NCI-H524 treated with DMSO at 0.1 percent for 48 hours (cell line): ENCODE measurements around the gene EEF1A1.
"Not testable (repeated sequence)": the region's sequence is repeated elsewhere in the genome, so short reads cannot be mapped to it uniquely, and the experiment has no call there.

Experiments used
- DNase-seq: peaks from one replicate; lab custom pipeline; 2025; lab: John Stamatoyannopoulos, UW

EEF1A1 gene

DNA sequence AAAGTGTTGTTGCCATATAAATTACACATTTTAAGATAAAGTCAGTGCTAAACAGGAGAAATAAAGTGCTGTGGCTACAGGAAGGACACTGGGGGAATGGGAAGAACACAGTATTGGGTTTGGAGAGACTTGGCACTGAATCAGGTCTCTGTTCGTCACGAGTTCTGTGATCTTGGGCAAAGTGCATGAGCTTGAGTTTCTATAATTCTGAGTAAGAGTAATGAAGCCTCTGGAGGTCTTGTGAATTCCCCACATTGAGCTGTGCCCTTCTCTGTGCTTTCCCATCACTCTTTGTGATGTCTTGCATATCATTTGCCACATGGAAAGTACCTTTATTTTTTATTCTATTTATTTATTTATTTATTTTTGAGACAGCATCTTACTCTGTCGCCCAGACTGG is 16.8 kb upstream of the EEF1A1 start:
- DNase-seq: no peak

DNA sequence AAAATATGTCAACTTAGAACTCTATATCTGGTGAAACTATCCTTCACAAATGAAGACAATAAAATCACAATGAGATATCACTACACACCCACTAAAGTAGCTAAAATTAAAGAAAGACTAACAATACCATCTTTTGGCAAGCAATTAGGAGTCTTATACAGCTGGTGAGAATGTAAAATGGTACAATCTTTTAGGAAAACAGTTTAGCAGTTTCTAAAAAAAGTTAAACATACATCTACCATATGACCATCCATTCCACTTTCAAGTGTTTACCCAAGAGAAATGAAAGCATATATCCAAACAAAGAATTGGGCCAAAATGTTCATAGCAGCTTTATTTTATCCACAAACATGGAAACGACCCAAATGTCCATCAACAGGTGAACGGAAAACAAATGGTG is 13.8 kb upstream of the EEF1A1 start:
- DNase-seq: no peak

DNA sequence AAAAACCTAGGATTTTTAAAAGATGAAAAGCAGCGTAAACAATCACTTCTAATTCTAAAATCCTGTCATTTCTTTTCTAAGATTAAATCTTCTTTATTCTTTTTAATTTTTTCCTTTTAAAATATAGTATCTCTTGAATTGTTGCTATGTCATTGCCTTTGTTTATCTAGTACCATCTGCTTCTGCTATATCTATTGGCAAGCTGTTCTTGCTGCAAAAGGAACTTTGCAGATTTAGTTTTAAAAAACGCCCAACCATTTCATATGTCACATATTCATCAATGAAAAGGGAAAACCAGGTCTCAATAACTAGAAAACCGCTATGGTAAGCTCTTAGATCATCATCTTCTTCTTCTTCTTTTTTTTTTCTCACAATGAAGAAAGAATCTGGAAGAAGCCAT is 11.5 kb upstream of the EEF1A1 start:
- no peak for DNase-seq

DNA sequence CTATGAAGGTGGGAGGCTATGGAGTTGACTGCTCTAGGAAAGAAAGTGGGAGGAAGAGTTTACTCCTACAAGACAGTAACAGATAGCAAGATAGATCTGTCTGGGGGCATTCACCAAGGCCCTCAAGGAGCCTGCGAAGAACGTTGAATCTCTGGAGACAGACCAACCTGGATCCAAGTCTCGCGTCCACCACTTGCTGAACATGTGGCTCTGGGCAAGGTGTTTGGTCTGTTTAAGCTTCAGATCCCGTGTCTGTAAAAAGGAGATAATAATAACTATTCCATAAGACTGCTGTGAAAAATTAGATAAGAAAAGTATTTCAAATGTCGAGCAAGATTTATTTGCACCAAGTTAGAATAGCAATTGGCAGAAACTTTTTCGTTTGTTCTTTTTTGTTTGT is 8.1 kb upstream of the EEF1A1 start:
- DNase-seq: no peak

DNA sequence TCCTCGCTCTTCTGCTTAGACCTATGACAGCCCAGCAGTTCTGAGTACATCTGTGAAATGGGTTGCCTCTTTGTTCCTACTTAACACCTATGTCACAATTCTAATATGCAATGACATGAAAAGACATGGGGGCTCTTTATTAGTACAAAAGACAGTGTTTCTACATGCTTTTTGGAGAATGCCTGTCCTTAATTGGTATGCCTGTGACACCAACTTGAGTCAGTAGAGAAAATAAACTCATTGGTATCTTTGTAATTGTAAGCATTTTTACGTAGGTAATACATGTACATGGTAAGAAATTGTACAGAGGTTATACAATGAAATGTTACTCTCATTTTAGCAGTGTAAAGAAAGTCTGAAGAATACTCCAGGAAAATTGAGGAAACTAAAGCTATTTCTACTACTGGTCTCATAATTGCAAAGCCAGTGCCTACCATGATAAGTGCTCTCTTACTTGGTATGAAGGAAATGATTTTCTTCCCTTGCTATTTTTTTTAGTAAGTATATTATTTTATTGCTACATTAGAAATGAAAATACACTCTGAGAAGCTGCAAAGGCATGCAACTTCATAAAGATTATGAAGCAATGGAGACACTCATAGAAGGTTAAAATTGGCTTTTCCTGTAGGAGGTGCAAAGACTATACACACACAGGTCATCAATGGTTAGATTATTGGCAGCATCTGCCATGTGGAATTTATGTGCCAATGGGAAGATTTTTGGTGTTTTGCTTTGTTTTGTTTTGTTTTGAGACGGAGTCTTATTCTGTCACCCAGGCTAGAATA is 4.9 kb upstream of the EEF1A1 start:
- no peak for DNase-seq

DNA sequence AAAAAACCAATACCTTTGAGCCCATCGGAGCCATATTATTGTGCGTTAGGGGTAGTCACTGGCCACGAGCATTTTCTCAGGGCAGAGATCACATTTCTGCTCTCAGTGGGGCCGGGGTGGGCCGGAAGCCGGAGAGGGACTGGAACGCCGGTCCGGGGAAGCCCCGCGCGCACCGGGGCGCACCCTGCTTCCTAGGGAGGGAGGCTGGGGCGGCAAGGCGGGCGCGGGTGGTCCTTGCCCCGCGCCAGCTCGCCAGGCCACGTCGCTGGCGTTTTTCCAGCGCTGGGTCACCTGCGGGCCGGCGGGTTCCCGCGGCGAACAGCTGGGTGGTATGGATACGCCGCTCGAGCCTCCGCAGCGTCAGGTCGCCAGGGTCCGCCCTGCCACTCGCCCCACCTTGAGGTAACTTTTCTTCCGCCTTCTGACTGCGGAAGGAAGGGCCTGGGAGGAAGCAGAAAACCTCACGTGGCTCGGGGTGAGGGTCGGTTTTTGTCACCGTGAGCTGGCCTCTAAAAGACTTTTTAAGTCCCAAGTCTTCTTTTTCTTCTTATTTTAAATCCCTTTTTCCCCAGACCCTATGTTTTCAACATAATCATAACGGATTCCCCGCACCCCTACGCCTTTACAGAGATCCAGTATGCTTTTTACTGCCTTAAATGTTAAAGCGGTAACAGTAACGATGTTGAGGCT is 2.7 kb upstream of the EEF1A1 start:
- DNase-seq: no peak

DNA sequence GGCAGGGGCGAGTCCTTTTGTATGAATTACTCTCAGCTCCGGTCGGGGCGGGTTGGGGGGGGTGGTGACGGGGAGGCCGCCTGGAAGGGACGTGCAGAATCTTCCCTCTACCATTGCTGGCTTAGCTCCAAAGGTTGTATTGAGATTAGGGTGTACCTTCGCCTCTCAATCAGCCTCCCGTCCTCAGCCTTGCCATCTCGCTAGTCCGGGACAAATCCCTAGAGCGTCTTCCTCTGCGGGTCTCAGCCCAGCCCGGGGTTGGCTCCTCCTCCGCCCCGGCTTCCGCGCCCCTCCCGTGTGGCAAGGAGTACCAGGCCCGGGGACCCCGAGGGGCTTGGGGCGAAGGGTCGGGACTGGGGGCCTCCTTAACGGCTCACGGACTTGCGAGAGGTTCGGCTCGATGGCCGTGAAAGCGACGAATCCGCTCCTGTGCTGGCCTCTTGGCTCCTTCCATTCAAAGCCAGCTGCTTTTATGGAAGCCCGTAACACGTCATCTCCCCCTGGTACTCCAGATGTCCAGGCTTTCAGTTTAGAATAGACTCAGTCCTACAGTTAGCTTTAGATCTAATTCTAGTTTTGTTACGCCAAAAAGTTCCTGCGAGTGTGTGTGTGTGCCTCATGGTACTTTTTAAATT is 636 bp upstream of the EEF1A1 start:
- peak; percentile 89 for DNase-seq

DNA sequence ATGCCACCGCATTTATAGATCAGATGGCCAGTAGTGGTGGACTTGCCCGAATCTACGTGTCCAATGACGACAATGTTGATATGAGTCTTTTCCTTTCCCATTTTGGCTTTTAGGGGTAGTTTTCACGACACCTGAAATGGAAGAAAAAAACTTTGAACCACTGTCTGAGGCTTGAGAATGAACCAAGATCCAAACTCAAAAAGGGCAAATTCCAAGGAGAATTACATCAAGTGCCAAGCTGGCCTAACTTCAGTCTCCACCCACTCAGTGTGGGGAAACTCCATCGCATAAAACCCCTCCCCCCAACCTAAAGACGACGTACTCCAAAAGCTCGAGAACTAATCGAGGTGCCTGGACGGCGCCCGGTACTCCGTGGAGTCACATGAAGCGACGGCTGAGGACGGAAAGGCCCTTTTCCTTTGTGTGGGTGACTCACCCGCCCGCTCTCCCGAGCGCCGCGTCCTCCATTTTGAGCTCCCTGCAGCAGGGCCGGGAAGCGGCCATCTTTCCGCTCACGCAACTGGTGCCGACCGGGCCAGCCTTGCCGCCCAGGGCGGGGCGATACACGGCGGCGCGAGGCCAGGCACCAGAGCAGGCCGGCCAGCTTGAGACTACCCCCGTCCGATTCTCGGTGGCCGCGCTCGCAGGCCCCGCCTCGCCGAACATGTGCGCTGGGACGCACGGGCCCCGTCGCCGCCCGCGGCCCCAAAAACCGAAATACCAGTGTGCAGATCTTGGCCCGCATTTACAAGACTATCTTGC is 725 bp downstream of the EEF1A1 start:
- no peak for DNase-seq

DNA sequence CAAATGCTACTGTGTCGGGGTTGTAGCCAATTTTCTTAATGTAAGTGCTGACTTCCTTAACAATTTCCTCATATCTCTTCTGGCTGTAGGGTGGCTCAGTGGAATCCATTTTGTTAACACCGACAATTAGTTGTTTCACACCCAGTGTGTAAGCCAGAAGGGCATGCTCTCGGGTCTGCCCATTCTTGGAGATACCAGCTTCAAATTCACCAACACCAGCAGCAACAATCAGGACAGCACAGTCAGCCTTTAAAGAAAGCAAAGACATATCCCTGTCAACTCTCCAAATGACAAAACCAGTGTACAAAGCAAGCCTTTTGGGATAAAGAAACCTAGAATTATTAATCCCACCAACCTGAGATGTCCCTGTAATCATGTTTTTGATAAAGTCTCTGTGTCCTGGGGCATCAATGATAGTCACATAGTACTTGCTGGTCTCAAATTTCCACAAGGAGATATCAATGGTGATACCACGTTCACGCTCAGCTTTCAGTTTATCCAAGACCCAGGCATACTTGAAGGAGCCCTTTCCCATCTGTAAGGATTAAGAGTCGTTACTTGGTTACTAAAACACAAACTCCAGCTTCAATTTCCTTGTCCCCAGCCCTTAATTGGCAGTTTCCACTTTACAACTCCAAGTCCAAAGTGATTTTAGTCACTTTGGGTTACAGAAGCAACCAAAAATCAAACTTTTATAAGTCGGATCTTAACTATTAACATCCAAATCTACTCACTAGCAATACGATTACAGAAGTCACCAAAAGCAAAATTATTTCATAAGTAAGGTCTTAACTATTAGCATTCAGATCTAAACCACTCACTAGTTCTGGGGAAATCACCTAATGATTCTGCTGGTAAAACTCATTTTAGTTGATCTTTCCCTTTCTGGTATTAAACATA is 1.6 kb downstream of the EEF1A1 start:
- not testable (repeated sequence) for DNase-seq

DNA sequence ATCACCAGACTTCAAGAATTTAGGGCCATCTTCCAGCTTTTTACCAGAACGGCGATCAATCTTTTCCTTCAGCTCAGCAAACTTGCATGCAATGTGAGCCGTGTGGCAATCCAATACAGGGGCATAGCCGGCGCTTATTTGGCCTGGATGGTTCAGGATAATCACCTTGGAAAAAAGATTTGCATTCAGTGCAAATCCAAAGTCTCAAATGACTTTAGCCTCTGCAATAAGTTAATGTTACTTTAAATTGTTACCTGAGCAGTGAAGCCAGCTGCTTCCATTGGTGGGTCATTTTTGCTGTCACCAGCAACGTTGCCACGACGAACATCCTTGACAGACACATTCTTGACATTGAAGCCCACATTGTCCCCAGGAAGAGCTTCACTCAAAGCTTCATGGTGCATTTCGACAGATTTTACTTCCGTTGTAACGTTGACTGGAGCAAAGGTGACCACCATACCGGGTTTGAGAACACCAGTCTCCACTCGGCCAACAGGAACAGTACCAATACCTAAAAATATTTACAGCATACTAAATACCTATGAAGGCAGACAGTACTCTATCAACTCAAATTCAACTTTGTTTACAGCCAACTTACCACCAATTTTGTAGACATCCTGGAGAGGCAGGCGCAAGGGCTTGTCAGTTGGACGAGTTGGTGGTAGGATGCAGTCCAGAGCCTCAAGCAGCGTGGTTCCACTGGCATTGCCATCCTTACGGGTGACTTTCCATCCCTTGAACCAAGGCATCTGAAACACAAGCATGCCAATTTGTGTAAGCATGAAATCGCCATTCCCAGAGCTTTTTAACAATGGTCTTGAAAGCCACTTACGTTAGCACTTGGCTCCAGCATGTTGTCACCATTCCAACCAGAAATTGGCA is 2.5 kb downstream of the EEF1A1 start:
- not testable (repeated sequence) for DNase-seq

DNA sequence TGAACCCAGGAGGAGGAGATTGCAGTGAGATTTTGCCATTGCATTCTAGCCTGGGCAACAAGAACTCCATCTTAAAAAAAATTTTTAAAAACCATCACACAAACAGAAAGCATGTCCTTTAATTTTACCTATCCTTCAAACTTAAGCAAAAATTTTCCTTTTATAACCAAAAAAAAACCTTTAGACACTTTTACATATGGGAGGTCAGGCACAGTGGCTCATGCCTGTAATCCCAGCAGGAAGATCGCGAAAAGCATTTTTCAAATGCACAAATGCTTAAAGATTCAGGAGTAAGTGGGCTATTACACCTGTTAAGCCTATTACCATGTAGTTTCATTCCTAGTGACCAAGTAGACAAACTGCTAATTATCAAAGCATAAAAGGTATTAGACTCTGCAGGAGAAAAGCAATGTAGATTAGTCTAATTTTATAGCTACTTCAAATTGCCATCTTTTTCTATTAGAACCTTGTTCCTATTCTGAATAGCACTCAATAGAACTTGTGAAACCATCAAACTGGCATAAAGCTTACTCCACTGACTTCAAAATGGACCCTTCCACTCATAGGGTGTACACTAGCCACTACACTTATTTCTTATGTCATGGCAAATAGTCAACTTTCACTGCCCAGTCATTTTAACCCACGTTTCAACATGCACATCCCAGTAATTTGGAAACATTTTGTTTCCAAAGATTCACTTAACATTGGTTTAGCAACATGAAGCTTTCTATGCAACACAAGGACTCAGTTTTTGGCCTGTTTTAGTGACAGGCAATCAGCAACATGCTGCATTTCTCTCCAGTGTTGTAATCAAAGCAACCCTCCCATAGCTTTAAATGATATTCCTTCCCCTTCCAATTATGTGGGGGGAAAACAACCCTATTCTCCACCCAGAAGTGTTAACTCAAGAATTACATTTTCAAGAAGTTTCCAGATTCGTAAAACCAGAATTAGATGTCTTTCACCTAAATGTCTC is 4.0 kb downstream of the EEF1A1 start:
- no peak for DNase-seq

DNA sequence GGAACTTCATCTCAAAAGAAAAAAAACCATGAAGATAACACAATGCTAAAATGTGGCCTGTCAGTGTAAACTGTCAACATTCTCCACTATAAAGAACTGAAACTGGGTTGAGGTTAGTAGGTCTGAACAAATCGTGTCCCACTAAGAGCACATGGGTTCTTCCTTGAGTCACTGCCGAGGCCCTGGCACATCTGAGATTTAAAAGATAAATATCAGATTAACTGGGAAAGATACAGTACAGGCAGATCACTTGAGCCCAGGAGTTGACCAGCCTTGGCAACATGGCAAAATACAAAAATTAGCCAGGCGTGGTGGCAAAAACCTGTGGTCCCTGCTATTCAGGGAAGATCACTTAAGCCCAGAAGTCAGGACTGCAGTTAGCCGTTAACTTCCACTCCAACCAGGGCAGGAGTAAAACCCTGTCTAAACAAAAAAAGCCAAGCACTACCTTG is 5.6 kb downstream of the EEF1A1 start:
- DNase-seq: no peak

DNA sequence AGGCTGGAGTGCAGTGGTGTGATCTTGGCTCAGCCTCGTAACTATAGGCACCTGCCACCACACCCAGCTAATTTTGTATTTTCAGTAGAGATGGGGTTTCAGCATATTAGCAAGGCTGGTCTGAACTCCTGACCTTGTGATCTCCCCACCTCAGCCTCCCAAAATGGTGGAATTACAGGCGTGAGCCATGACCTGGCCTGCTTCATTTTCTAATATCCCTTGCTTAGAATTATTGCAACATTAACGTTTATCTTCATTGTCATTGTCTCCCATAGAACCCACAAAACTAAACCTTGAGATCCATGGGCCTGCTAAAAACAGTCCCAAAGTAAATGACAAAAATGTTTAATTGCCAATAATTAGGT is 6.1 kb downstream of the EEF1A1 start:
- DNase-seq: no peak

DNA sequence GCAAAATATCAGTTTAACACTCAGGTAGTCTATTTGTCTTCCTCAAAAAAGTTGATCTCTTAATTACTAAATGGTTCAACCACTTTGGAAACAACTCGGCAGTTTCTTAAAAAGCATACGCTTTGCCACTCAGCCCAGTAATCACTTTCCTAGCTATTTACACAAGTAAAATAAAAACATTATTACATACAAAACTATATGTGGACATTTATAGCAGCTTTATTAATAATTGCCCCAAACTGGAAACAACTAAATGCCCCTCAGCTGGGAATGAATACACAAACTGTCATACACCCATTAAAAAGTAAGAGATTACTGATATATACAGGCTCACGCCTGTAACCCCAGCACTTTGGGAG is 7.4 kb downstream of the EEF1A1 start:
- no peak for DNase-seq

DNA sequence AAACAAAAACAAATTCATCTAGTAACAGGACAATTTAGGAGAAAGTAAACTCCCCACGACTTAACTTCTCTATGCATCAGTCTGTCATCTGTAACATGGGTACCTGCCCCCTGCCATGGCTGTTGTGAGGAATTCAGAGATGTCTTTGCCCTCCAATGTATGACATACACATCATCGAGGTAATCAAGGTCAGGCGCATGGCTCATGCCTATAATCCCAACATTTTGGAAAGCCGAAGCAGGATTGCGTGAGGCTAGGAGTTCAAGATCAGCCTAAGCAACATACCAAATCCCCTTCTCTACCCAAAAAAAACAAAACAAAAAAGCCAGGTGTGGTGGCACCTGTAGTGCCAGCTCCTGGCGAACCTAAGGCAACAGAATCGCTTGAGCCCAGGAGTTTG is 9.0 kb downstream of the EEF1A1 start:
- no peak for DNase-seq

DNA sequence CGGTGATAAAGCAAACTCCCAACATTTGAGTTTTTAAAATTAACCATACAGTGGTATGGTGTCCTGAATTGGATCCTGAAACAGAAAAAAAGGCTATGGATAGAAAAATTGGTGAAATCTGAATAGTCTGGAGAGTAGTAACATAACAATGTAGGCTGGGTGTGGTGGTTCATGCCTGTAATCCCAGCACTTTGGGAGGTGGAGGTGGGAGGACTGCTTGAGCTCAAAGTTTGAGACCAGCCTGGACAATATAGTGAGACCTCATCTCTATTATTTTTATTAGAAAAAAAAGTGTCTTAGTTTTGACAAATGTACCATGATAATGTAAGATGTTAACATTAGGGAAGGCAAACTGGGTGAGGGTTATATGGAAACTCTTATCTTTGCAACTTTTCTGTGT is 11.0 kb downstream of the EEF1A1 start:
- no peak for DNase-seq

DNA sequence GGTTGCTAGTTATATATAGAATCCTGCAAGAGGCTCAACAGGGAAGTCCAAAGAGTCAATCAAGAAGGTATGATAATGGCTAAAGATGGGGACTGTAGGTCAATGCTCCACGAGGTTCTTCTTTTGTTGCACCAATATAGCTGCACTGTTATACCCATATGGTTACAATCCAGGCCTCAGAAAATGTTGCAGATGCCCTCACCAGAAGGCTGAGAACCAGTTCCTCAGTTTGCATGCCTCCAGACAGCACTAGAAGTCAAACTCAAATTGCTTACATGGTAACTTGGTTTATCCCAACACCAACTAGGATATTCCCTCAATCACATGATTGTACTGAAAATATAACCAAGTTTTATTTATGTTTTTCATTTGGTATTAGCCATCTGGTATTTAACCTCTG is 12.1 kb downstream of the EEF1A1 start:
- no peak for DNase-seq

DNA sequence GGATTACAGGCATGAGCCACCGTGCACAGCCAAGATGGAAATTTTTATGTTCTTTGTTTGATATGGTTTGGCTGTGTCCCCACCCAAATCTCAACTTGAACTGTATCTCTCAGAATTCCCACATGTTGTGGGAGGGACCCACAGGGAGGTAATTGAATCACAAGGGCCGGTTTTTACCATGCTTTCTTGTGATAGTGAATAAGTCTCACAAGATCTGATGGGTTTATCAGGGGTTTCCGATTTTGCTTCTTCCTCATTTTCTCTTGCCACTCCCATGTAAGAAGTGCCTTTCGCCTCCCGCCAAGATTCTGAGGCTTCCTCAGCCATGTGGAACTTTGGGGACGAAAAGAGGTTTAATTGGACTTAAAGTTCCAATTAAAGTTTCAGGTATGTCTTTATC is 14.6 kb downstream of the EEF1A1 start:
- DNase-seq: no peak

DNA sequence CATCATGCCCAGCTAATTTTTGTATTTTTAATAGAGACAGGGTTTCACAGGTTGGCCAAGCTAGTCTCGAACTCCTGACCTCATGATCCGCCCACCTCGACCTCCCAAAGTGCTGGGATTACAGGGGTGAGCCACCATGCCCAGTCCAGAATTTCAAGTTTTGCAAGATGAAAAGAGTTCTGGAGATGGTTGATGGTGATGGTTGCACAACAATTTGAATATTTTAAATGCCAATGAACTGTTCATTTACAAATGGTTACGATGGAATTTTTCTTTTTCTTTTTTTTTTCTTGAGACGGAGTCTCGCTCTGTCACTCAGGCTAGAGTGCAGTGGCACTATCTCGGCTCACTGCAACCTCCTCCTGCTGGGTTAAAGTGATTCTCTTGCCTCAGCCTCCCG is 15.1 kb downstream of the EEF1A1 start:
- DNase-seq: not testable (repeated sequence)
